CD4-positive, alpha-beta T cell treated with Interferon gamma for 1 hour (primary cell): ENCODE data around the gene HDDC3.
"Not testable (repeated sequence)": the region's sequence is repeated elsewhere in the genome, so short reads cannot be mapped to it uniquely, and the experiment has no call there.

Experiments
- DNase-seq: peaks from one replicate; pipeline ENCODE4 v3.0.0-alpha.2; 2020

Gene HDDC3

GRCh38 chr15:90907838-90908507 lies 24.4 kb downstream of the HDDC3 start:
- no peak for DNase-seq

GRCh38 chr15:90907051-90907660 lies 25.2 kb downstream of the HDDC3 start:
- no peak for DNase-seq

DNA sequence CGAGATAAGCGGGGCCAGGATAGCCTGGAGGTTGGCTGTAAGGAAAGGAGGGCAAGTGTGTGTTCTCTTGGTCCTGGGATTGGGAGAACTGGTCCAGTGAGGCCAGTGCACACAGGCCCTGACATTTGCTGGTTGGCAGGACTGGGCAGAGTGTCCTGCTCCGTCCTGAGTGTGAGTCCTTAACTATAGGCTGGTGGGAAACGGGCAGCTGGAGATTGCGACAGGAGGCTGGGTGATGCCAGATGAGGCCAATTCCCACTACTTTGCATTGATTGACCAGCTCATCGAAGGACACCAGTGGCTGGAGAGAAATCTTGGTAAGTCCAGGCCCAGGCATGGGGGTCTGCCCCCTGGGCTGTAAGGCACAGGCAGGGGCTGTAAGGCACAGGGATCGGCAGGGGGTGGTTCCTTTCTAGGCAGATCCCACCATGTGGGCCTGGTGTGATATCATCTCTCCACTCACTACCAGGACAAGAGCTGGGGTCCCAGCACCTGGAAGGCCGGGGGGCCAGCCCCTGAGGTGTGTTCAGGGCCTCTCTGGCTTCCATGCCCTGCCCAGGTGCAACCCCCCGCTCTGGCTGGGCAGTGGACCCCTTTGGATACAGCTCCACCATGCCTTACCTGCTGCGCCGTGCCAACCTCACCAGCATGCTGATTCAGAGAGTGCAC lies 26.0 kb downstream of the HDDC3 start:
- no peak for DNase-seq

DNA sequence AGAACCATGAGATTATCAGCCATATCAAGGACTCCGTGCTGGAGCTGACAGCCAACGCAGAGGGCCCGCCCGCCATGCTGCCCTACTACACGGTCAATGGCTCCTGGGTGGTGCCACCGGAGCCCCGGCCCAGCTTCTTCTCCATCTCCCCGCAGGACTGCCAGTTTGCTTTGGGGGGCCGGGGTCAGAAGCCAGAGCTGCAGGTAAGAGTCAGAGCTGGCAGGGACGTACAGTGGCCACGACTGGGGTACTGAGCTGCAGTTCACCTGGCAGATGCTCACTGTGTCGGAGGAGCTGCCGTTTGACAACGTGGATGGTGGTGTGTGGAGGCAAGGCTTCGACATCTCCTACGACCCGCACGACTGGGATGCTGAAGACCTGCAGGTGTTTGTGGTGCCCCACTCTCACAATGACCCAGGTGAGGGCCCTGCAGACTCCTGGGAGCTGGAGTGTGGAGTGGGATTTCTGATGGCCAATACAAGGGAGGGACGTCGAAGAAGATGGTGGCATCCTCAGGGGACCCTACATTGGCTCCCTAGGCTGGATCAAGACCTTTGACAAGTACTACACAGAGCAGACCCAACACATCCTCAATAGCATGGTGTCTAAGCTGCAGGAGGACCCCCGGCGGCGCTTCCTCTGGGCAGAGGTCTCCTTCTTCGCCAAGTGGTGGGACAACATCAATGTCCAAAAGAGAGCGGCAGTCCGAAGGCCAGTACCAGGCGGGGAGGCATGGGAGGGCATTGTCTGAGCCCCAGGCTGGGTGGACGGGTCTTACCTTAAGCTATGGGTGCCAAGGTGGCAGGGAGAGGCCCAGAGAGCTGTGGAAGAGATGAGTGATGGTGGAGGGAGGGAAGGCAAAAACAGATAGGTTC lies 26.8 kb downstream of the HDDC3 start:
- DNase-seq = no peak

DNA sequence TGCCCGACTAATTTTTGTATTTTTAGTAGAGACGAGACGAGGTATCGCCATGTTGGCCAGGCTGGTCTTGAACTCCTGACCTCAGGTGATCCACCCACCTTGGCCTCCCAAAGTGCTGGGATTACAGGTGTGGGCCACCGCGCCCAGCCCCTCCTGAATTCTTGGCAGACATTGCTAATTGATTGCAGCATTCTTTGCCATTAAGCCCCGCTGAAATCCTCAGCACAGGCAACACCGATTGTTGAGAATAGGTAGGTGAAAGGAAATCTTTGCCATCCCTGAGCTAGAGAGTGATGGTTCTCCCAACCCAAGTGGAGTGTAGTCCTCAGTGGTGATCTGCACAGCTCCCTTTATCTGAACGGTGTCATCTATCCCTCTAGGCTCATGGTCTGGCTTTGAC lies 27.6 kb downstream of the HDDC3 start:
- DNase-seq = no peak

DNA sequence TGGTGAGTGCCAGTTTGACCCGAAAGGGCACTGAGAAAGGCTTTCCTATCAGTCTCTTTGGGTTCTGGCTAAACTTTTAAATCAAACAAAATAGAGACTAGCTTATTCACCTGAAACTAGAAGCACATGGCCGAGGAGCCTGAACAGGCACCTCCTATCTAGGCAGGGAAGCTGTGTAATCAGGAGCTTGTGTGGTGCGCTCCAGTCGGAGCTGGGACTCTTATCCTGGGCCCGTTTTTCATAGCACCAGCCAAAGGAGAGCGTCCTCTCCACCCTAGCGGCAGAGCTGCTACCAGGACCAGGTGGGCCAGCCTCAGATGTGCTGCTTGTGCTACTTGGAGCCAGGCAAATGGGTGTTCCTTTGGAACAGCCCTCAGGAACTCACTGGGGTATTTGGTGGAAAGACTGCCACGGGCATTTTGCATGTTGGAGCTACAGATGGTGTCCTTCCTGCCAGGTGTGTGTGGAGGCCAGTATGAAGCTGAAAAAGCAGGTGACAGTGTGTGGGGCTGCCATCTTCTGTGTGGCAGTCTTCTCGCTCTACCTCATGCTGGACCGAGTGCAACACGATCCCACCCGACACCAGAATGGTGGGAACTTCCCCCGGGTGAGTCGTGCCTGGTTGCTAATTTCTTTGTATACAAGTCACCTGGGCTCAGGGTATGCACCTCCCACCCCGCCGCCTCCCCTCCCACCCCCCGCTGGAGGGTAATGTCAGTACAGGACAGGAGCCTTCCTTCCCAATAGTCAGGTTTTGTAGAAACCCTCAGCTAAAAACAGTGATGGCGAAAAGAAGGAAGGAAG lies 28.4 kb downstream of the HDDC3 start:
- DNase-seq = no peak

DNA sequence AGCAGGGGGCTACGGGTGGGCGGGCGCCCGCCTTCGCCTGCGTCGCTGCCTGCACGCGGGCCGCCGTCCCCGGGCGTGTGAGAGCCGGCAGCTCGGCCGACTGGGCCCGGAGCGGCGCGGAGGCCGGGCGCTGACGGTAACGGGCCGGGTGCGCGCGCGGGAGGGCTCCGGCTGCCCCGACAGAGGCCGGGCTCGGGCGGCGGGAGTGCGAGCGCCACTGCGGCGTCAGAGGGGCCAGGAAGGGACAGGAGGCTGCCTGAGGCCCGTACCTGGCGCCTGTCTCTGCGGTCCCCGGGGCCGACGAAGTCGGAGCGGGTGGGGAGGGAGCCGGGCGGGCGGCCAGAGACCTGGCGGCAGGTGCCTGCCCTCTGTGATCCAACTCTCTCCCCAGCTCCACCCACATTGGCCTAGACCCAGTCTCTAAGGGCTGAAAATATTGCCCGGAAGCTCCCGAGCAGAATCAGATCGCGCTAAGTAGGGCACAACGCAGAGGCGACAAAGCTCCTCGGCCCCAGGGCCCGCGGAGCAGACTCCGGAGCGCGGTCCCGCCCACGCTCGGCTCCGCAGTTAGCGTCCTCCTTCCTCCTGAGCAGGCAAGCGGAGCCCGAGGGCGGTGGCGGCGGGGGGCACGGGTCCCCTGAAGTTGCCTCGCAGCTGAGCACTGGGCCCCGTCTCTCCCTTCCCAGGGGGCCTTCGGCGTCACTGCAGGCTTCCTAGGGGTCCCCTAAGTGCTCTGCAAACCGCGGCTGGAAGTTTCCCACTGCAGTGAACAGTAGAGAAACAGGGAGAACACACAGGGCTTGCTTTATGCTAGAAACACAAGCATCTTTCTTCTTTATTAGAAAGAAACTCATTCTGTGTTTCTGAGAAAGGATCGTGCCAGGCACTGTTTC lies 29.3 kb downstream of the HDDC3 start, which contains the start of gene MAN2A2:
TSS of gene MAN2A2 (plus strand) at position 463 of the 893 bp plus-strand sequence. CDS start 906 bp downstream, outside the sequence.
- peak; percentile 60 for DNase-seq

GRCh38 chr15:90902040-90902839 lies 30.1 kb downstream of the HDDC3 start:
- DNase-seq = peak; percentile 69

GRCh38 chr15:90901175-90902039 lies 30.9 kb downstream of the HDDC3 start:
- DNase-seq = no peak

- DNase-seq = not testable (repeated sequence)
Observed at GRCh38 chr15:90897131-90897655, 35.2 kb downstream of the HDDC3 start.

GRCh38 chr15:90895571-90896117 lies 36.7 kb downstream of the HDDC3 start:
- DNase-seq = no peak

DNA sequence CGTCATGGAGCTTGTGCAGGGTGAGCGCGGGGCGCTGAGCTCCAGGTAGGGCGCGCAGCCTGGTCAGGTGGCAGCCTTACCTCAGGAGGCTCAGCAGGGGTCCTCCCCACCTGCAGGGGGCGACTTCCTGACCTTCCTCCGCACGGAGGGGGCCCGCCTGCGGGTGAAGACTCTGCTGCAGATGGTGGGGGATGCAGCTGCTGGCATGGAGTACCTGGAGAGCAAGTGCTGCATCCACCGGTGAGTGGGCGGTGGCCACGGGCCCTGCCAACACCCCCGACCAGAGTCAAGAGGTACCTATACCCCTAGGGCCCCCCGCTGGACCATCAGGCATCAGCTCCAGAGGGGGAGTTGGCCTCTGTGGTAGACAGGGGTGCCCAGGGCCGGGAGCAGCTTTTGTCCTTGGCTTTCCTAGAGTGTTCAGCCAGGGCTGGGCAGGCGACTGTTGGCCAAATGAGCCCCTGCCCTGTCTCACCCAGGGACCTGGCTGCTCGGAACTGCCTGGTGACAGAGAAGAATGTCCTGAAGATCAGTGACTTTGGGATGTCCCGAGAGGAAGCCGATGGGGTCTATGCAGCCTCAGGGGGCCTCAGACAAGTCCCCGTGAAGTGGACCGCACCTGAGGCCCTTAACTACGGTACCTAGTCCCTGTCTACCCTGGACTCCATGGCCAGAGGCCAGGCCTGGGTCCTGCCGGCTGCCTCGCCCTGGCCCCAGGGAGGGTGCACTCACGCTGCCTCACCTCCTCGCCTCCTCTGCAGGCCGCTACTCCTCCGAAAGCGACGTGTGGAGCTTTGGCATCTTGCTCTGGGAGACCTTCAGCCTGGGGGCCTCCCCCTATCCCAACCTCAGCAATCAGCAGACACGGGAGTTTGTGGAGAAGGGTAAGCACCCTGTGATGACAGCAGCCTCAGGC lies 38.9 kb downstream of the HDDC3 start:
- DNase-seq = no peak

DNA sequence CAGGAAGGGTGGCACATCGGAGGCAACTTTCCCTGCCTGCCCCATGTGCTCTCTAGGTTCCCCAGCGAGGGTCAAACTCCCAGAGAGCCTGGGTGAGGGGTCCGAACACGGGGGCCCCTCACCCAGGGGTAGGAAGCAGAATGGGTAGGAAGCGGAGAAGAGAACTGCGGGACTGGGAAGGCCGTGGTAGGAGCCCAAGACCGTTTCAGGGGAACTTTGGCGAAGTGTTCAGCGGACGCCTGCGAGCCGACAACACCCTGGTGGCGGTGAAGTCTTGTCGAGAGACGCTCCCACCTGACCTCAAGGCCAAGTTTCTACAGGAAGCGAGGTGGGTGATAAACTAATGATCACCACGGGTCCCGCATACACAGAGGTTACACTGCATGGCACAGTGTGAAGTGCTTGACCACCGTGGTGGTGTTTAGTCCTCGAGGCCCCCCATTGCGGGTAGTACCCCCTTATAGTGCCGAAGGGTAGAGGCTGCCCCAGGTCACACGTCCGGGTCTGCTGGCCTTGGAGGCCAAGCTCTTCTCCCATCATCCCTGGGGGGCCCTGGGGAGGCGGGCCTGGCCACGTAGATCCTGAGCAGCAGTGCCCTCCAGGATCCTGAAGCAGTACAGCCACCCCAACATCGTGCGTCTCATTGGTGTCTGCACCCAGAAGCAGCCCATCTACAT lies 39.7 kb downstream of the HDDC3 start:
- no peak for DNase-seq

- DNase-seq = no peak
Observed at GRCh38 chr15:90892023-90892422, 40.3 kb downstream of the HDDC3 start.

- no peak for DNase-seq
Observed at GRCh38 chr15:90891346-90891949, 40.9 kb downstream of the HDDC3 start.

DNA sequence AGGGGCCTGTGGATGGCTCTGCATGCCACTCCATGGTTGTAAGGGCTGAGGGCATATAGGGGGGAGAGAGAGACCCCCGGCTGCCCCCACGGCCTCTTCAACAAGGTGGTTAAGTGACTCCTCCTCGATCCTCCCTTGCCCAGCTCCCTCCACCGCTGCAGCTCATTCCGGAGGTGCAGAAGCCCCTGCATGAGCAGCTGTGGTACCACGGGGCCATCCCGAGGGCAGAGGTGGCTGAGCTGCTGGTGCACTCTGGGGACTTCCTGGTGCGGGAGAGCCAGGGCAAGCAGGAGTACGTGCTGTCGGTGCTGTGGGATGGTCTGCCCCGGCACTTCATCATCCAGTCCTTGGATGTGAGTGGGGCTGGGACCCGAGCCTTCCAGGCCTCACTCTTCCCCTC lies 41.5 kb downstream of the HDDC3 start:
- DNase-seq = no peak
